Measurements from ENCODE around the gene MPPED2. TPM values are rescaled to one million over a fixed set of nuclear protein-coding genes. Genes with fewer than 3 reads are reported as not detected.

The MPPED2 gene
- total RNA-seq, 1 experiment from 2014 or later, result not detected

- H4K20me1 ChIP-seq (ENCODE audit: insufficient read depth), result no peaks in the 10 kb centered on the region
Measured at GRCh38 chr11:30567644-30568043, 18.5 kb downstream of the MPPED2 start.

GRCh38 chr11:30567120-30567519 lies 19.0 kb downstream of the MPPED2 start:
- no peak for DNase-seq (ENCODE audit: low read depth, low spot score)
- ChIA-PET RAD21 (ENCODE audit: low non-redundant PET in 1 of 2, low total read pairs in 2 of 2, uncharacterized antibody in 2 of 2, unreplicated experiment in 2 of 2) (no interaction called here), CTCF (no interaction called here), POLR2A (no interaction called here)
- BruUV-seq (replicated peaks), result no TSS peak
- Histone ChIP-seq H3K9me2 (ENCODE audit: insufficient read depth) (no peaks in the 10 kb centered on the region), H3K4me3 (replicated peaks in 1 of 2; ENCODE audit: low read depth in 1 of 2, low read length in 2 of 2) (no peak overlapping the region), H3K27me3 (ENCODE audit: insufficient read depth, low read length) (peaks cover 18% of the 10 kb centered on the region), H3K27ac (ENCODE audit: low read depth, low read length) (no peak overlapping the region), H3K36me3 (ENCODE audit: control insufficient read depth in 1 of 2, insufficient read depth in 2 of 2, low read length in 2 of 2) (no peaks in the 10 kb centered on the region), H3K9ac (ENCODE audit: low read length) (no peak overlapping the region), H3K79me2 (ENCODE audit: insufficient read depth, low read length) (no peaks in the 10 kb centered on the region), H2AFZ (ENCODE audit: low read depth, low read length, poor library complexity, severe bottlenecking) (no peak overlapping the region), H3K4me1 (ENCODE audit: control insufficient read depth in 1 of 2, insufficient read depth in 2 of 2, low read length in 2 of 2) (no peaks in the 10 kb centered on the region), H3K9me3 (ENCODE audit: control insufficient read depth in 1 of 2, insufficient read depth in 1 of 2, low read depth in 1 of 2, low read length in 2 of 2) (no peaks in the 10 kb centered on the region), H4K20me1 (ENCODE audit: insufficient read depth) (no peaks in the 10 kb centered on the region), H3K4me2 (ENCODE audit: low read length) (no peak overlapping the region)
- intact Hi-C loops (cut with micrococcal nuclease), result no loop called here
- no peak for TF ChIP-seq JUND (IDR thresholded peaks at IDR 0.05)
- no peak for ATAC-seq

More at GRCh38 chr11:30567644-30568043, 18.5 kb downstream of the MPPED2 start:
- Histone ChIP-seq H3K27me3 (ENCODE audit: insufficient read depth, low read length) (peaks cover 18% of the 10 kb centered on the region), H3K9me2 (ENCODE audit: insufficient read depth) (no peaks in the 10 kb centered on the region), H3K27ac (ENCODE audit: low read depth, low read length) (no peak overlapping the region), H3K4me2 (ENCODE audit: low read length) (no peak overlapping the region), H3K9me3 (ENCODE audit: control insufficient read depth in 1 of 2, insufficient read depth in 1 of 2, low read depth in 1 of 2, low read length in 2 of 2) (no peaks in the 10 kb centered on the region), H3K9ac (ENCODE audit: low read length) (no peak overlapping the region), H3K79me2 (ENCODE audit: insufficient read depth, low read length) (no peaks in the 10 kb centered on the region), H3K4me3 (replicated peaks in 1 of 2; ENCODE audit: low read depth in 1 of 2, low read length in 2 of 2) (no peak overlapping the region), H3K36me3 (ENCODE audit: control insufficient read depth in 1 of 2, insufficient read depth in 2 of 2, low read length in 2 of 2) (no peaks in the 10 kb centered on the region), H2AFZ (ENCODE audit: low read depth, low read length, poor library complexity, severe bottlenecking) (no peak overlapping the region), H3K4me1 (ENCODE audit: control insufficient read depth in 1 of 2, insufficient read depth in 2 of 2, low read length in 2 of 2) (no peaks in the 10 kb centered on the region)
- no peak for ATAC-seq
- BruUV-seq (replicated peaks), result no TSS peak
- intact Hi-C loops (cut with micrococcal nuclease), result no loop called here
- ChIA-PET CTCF (no interaction called here), POLR2A (no interaction called here), RAD21 (ENCODE audit: low non-redundant PET in 1 of 2, low total read pairs in 2 of 2, uncharacterized antibody in 2 of 2, unreplicated experiment in 2 of 2) (no interaction called here)
- TF ChIP-seq ZFX (IDR thresholded peaks at IDR 0.05) (no peak), ATF3 (IDR thresholded peaks at IDR 0.05) (no peak), CBX3 (IDR thresholded peaks at IDR 0.05; ENCODE audit: low read depth) (no peak), FOSL1 (IDR thresholded peaks at IDR 0.05; ENCODE audit: low read depth) (no peak), ZNF274 (IDR thresholded peaks at IDR 0.05; ENCODE audit: low read depth, low read length) (no peak), SRF (IDR thresholded peaks at IDR 0.05; ENCODE audit: low read depth) (no peak), ELF1 (IDR thresholded peaks at IDR 0.05; ENCODE audit: borderline replicate concordance, low read depth) (no peak), CEBPB (IDR thresholded peaks at IDR 0.05; ENCODE audit: low read depth) (no peak), EZH2phosphoT487 (IDR thresholded peaks at IDR 0.05; ENCODE audit: borderline replicate concordance) (no peak)
- DNase-seq (ENCODE audit: low read depth, low spot score), result no peak
